NCI-H2081 treated with DMSO at 0.1 percent for 48 hours (cell line): ENCODE data around the gene DACT2.

Source experiments
- DNase-seq: peaks from one replicate; lab custom pipeline; 2025; lab: John Stamatoyannopoulos, UW

DACT2 gene

GRCh38 chr6:168265827-168266815, 53.5 kb downstream of the DACT2 start:
- no peak for DNase-seq

GRCh38 chr6:168265394-168265793, 54.2 kb downstream of the DACT2 start:
- no peak for DNase-seq

- no peak for DNase-seq
These were observed 54.8 kb downstream of the DACT2 start for GRCh38 chr6:168264593-168265335.

- no peak for DNase-seq
These were observed 56.1 kb downstream of the DACT2 start for GRCh38 chr6:168263351-168263905.

- DNase-seq = no peak
These were observed 58.3 kb downstream of the DACT2 start for GRCh38 chr6:168261234-168261633.

- DNase-seq = no peak
These were observed 59.1 kb downstream of the DACT2 start for GRCh38 chr6:168260420-168260987.

GRCh38 chr6:168258795-168259194, 60.8 kb downstream of the DACT2 start:
- no peak for DNase-seq

GRCh38 chr6:168256940-168257339, 62.6 kb downstream of the DACT2 start:
- DNase-seq = no peak
